ENCODE results near the gene GM2A. TPM values are rescaled to one million over a fixed set of nuclear protein-coding genes. Genes with fewer than 3 reads are reported as not detected.
"Not testable (repeated sequence)": the region's sequence is repeated elsewhere in the genome, so short reads cannot be mapped to it uniquely, and the experiment has no call there.

The GM2A gene
- total RNA-seq, 2 experiments from 2014 or later = 13.4 to 18.7 TPM

GRCh38 chr5:151286246-151286645 is 33.3 kb downstream of the GM2A start:
- no peak for DNase-seq
- no peaks in the 10 kb centered on the region for H3K36me3 Mint-ChIP-seq
- no peaks in the 10 kb centered on the region for H3K9me3 Mint-ChIP-seq (ENCODE audit: low read depth)
- H3K27ac Mint-ChIP-seq = no peak overlapping the region
- CTCF ChIA-PET = interaction anchor here (1.1 to 1.2 kb wide), 2 partner anchors 30 to 121 kb away, joined by 3 to 4 read pairs; no protein-coding TSS in a partner anchor
- H3K27me3 Mint-ChIP-seq = peaks cover 8% of the 10 kb centered on the region
- ATAC-seq = no peak
- H3K4me1 Mint-ChIP-seq = peaks cover 3% of the 10 kb centered on the region
- H3K4me3 Mint-ChIP-seq = no peak overlapping the region

GRCh38 chr5:151288180-151288579 is 35.2 kb downstream of the GM2A start:
- Mint-ChIP-seq H3K27ac (no peak overlapping the region), H3K4me3 (no peak overlapping the region), H3K4me1 (peaks cover 3% of the 10 kb centered on the region), H3K27me3 (peaks cover 6% of the 10 kb centered on the region), H3K9me3 (ENCODE audit: low read depth) (no peaks in the 10 kb centered on the region), H3K36me3 (no peaks in the 10 kb centered on the region)
- CTCF ChIA-PET = interaction anchor here (1.2 to 2.0 kb wide), 4 partner anchors 10 to 363 kb away, joined by 3 to 5 read pairs (median 4); no protein-coding TSS in a partner anchor
- no peak for ATAC-seq
- DNase-seq = no peak

- H3K36me3 Mint-ChIP-seq = no peaks in the 10 kb centered on the region
- no peak overlapping the region for H3K27ac Mint-ChIP-seq
- CTCF ChIA-PET = no interaction called here
Measured at GRCh38 chr5:151293624-151294023, 40.6 kb downstream of the GM2A start.

GRCh38 chr5:151295138-151295537 is 42.2 kb downstream of the GM2A start:
- H3K27me3 Mint-ChIP-seq = peaks cover 7% of the 10 kb centered on the region
- H3K36me3 Mint-ChIP-seq = no peaks in the 10 kb centered on the region
- DNase-seq (no peak), ATAC-seq (no peak)
- H3K9me3 Mint-ChIP-seq (ENCODE audit: low read depth) = no peaks in the 10 kb centered on the region
- CTCF ChIA-PET = no interaction called here
- H3K4me3 Mint-ChIP-seq = no peak overlapping the region
- H3K4me1 Mint-ChIP-seq = peaks cover 6% of the 10 kb centered on the region
- H3K27ac Mint-ChIP-seq = no peak overlapping the region

More at GRCh38 chr5:151293624-151294023, 40.6 kb downstream of the GM2A start:
- Mint-ChIP-seq H3K4me1 (peaks cover 6% of the 10 kb centered on the region), H3K9me3 (ENCODE audit: low read depth) (no peaks in the 10 kb centered on the region), H3K27me3 (peaks cover 7% of the 10 kb centered on the region), H3K4me3 (no peak overlapping the region)
- DNase-seq (no peak), ATAC-seq (no peak)

GRCh38 chr5:151295791-151296477 is 42.9 kb downstream of the GM2A start:
- ATAC-seq = no peak

GRCh38 chr5:151296478-151296830 is 43.5 kb downstream of the GM2A start:
- no peak for DNase-seq
- ATAC-seq = no peak
- Mint-ChIP-seq H3K27ac (no peak overlapping the region), H3K36me3 (no peaks in the 10 kb centered on the region), H3K4me1 (peaks cover 6% of the 10 kb centered on the region), H3K27me3 (peaks cover 18% of the 10 kb centered on the region), H3K4me3 (no peak overlapping the region), H3K9me3 (ENCODE audit: low read depth) (no peaks in the 10 kb centered on the region)
- CTCF ChIA-PET = interaction anchor here (1.2 kb wide), 1 partner anchor 22 kb away, joined by 3 read pairs; no protein-coding TSS in a partner anchor

More at GRCh38 chr5:151295791-151296477, 42.9 kb downstream of the GM2A start:
- DNase-seq = no peak
- H3K27me3 Mint-ChIP-seq = peaks cover 13% of the 10 kb centered on the region
- CTCF ChIA-PET = interaction anchor here (1.2 kb wide), 1 partner anchor 21 kb away, joined by 3 read pairs; no protein-coding TSS in a partner anchor
- peaks cover 6% of the 10 kb centered on the region for H3K4me1 Mint-ChIP-seq
- H3K9me3 Mint-ChIP-seq (ENCODE audit: low read depth) = no peaks in the 10 kb centered on the region
- H3K36me3 Mint-ChIP-seq = no peaks in the 10 kb centered on the region
- H3K4me3 Mint-ChIP-seq = no peak overlapping the region
- no peak overlapping the region for H3K27ac Mint-ChIP-seq

- no peaks in the 10 kb centered on the region for H3K9me3 Mint-ChIP-seq (ENCODE audit: low read depth)
- CTCF ChIA-PET = interaction anchor here (0.8 to 1.2 kb wide), 2 partner anchors 22 to 132 kb away, joined by 3 to 4 read pairs; no protein-coding TSS in a partner anchor
- no peak for ATAC-seq
- no peak for DNase-seq
- peaks cover 22% of the 10 kb centered on the region for H3K27me3 Mint-ChIP-seq
- H3K27ac Mint-ChIP-seq = no peak overlapping the region
- H3K4me3 Mint-ChIP-seq = no peak overlapping the region
- H3K4me1 Mint-ChIP-seq = peaks cover 6% of the 10 kb centered on the region
- H3K36me3 Mint-ChIP-seq = no peaks in the 10 kb centered on the region
Measured at GRCh38 chr5:151296974-151297373, 44.0 kb downstream of the GM2A start.

- peaks cover 25% of the 10 kb centered on the region for H3K27me3 Mint-ChIP-seq
- H3K4me1 Mint-ChIP-seq = peaks cover 6% of the 10 kb centered on the region
- no peak overlapping the region for H3K27ac Mint-ChIP-seq
- DNase-seq = peak; percentile 53
- H3K9me3 Mint-ChIP-seq (ENCODE audit: low read depth) = no peaks in the 10 kb centered on the region
- no peaks in the 10 kb centered on the region for H3K36me3 Mint-ChIP-seq
- CTCF ChIA-PET = interaction anchor here (0.6 to 1.1 kb wide), 6 partner anchors 10 to 247 kb away, joined by 3 to 4 read pairs (median 4); no protein-coding TSS in a partner anchor
- peak; percentile 76 for ATAC-seq
- no peak overlapping the region for H3K4me3 Mint-ChIP-seq
Measured at GRCh38 chr5:151298063-151298855, 45.3 kb downstream of the GM2A start.

GRCh38 chr5:151303666-151304065 is 50.7 kb downstream of the GM2A start, which contains the start of gene SLC36A3:
SLC36A3 (minus strand) TSS chr5:151303766; CDS start chr5:151303354, 412 bp downstream.
- Mint-ChIP-seq H3K9me3 (ENCODE audit: low read depth) (no peaks in the 10 kb centered on the region), H3K27me3 (peaks cover 54% of the 10 kb centered on the region), H3K4me1 (no peaks in the 10 kb centered on the region), H3K4me3 (no peak within 1 kb of the TSS), H3K27ac (no peak within 1 kb of the TSS), H3K36me3 (no peaks in the 10 kb centered on the region)
- DNase-seq (no peak), ATAC-seq (no peak)
- CTCF ChIA-PET = no interaction called here

GRCh38 chr5:151309266-151309665 is 56.3 kb downstream of the GM2A start:
- DNase-seq; H3K4me1 Mint-ChIP-seq; ATAC-seq; CTCF ChIA-PET; H3K4me3 Mint-ChIP-seq; H3K9me3 Mint-ChIP-seq (ENCODE audit: low read depth); H3K36me3 Mint-ChIP-seq; H3K27ac Mint-ChIP-seq: not testable (repeated sequence)
- H3K27me3 Mint-ChIP-seq = peaks cover 44% of the 10 kb centered on the region

- H3K27ac Mint-ChIP-seq; CTCF ChIA-PET; H3K9me3 Mint-ChIP-seq (ENCODE audit: low read depth); DNase-seq; H3K36me3 Mint-ChIP-seq; ATAC-seq; H3K4me3 Mint-ChIP-seq; H3K4me1 Mint-ChIP-seq: not testable (repeated sequence)
- H3K27me3 Mint-ChIP-seq = peaks cover 44% of the 10 kb centered on the region
Measured at GRCh38 chr5:151309821-151310220, 56.8 kb downstream of the GM2A start.

GRCh38 chr5:151310932-151311331 is 57.9 kb downstream of the GM2A start:
- ATAC-seq = no peak
- Mint-ChIP-seq H3K27me3 (peaks cover 39% of the 10 kb centered on the region), H3K4me1 (no peaks in the 10 kb centered on the region), H3K27ac (no peak overlapping the region), H3K36me3 (peaks cover 1% of the 10 kb centered on the region), H3K9me3 (ENCODE audit: low read depth) (peaks cover 2% of the 10 kb centered on the region), H3K4me3 (no peak overlapping the region)
- CTCF ChIA-PET = no interaction called here
- DNase-seq = no peak

- H3K9me3 Mint-ChIP-seq (ENCODE audit: low read depth) = peaks cover 2% of the 10 kb centered on the region
- CTCF ChIA-PET = no interaction called here
- H3K4me1 Mint-ChIP-seq = no peaks in the 10 kb centered on the region
- peaks cover 28% of the 10 kb centered on the region for H3K27me3 Mint-ChIP-seq
- H3K36me3 Mint-ChIP-seq = peaks cover 1% of the 10 kb centered on the region
- DNase-seq (no peak), ATAC-seq (no peak)
- H3K27ac Mint-ChIP-seq = no peak overlapping the region
- no peak overlapping the region for H3K4me3 Mint-ChIP-seq
Measured at GRCh38 chr5:151312756-151313324, 59.9 kb downstream of the GM2A start.

Measured in activated CD8-positive, alpha-beta memory T cell treated with anti-CD3 and anti-CD28 coated beads, Interleukin-2, amount 10 ng/mL, durations not matched to agents 7 days and 5 days (primary cell).